ENCODE results near the gene POU5F1.
"Not testable (repeated sequence)": the region's sequence is repeated elsewhere in the genome, so short reads cannot be mapped to it uniquely, and the experiment has no call there.

DNA sequence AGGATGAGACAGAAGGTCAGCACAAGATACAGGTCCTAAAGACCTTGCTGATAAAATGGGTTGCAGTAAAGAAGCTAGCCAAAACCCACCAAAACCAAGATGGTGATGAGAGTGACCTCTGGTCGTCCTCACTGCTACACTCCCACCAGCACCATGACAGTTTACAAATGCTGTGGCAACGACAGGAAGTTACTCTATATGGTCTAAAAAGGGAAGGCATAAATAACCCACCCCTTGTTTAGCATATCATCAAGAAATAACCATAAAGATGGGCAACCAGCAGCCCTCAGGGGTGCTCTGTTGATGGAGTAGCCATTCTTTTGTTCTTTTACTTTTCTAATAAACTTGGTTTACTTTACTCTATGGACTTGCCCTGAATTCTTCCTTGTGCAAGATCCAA, 44.7 kb upstream of the POU5F1 start:
- TF ChIP-seq, protein P1, sequence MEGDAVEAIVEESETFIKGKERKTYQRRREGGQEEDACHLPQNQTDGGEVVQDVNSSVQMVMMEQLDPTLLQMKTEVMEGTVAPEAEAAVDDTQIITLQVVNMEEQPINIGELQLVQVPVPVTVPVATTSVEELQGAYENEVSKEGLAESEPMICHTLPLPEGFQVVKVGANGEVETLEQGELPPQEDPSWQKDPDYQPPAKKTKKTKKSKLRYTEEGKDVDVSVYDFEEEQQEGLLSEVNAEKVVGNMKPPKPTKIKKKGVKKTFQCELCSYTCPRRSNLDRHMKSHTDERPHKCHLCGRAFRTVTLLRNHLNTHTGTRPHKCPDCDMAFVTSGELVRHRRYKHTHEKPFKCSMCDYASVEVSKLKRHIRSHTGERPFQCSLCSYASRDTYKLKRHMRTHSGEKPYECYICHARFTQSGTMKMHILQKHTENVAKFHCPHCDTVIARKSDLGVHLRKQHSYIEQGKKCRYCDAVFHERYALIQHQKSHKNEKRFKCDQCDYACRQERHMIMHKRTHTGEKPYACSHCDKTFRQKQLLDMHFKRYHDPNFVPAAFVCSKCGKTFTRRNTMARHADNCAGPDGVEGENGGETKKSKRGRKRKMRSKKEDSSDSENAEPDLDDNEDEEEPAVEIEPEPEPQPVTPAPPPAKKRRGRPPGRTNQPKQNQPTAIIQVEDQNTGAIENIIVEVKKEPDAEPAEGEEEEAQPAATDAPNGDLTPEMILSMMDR (conservative IDR thresholded peaks at IDR 0.05; ENCODE audit: low read depth, low read length), result not testable (repeated sequence)
- not testable (repeated sequence) for TF ChIP-seq RAD21 (IDR thresholded peaks at IDR 0.05; ENCODE audit: low read length); RFX5 (IDR thresholded peaks at IDR 0.05; ENCODE audit: low read depth, low read length); POLR2A (IDR thresholded peaks at IDR 0.05; ENCODE audit: low read depth, low read length); CEBPB (IDR thresholded peaks at IDR 0.05; ENCODE audit: low read depth, low read length)
- TF ChIP-seq, protein P2, sequence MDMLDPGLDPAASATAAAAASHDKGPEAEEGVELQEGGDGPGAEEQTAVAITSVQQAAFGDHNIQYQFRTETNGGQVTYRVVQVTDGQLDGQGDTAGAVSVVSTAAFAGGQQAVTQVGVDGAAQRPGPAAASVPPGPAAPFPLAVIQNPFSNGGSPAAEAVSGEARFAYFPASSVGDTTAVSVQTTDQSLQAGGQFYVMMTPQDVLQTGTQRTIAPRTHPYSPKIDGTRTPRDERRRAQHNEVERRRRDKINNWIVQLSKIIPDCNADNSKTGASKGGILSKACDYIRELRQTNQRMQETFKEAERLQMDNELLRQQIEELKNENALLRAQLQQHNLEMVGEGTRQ (IDR thresholded peaks at IDR 0.05; ENCODE audit: low read depth, low read length), result not testable (repeated sequence)
